ENCODE measurements around the gene TRIP12. TPM values are rescaled to one million over a fixed set of nuclear protein-coding genes. Genes with fewer than 3 reads are reported as not detected.
"Not testable (repeated sequence)": the region's sequence is repeated elsewhere in the genome, so short reads cannot be mapped to it uniquely, and the experiment has no call there.

Gene TRIP12
- total RNA-seq, 2 donors from 2014 or later = 127 to 160 TPM

GRCh38 chr2:229731363-229731762 lies 190.4 kb downstream of the TRIP12 start:
- H3K4me1 ChIP-seq (ENCODE audit: control insufficient read depth in 1 of 2, low read depth in 2 of 2) = no peaks in the 10 kb centered on the region
- H3K27me3 ChIP-seq (replicated peaks; ENCODE audit: insufficient read depth) = no peaks in the 10 kb centered on the region
- H3K36me3 ChIP-seq = no peaks in the 10 kb centered on the region
- no peak overlapping the region for H3K4me3 ChIP-seq
- no peak overlapping the region for H3K27ac ChIP-seq
- DNase-seq (ENCODE audit: low spot score) = no peak
- no peak for TF ChIP-seq CTCF (IDR thresholded peaks at IDR 0.05)
- no peak for ATAC-seq (ENCODE audit: insufficient number of reproducible peaks, low FRiP score, low read depth)
- no peaks in the 10 kb centered on the region for H3K9me3 ChIP-seq

GRCh38 chr2:229728370-229728769 lies 193.4 kb downstream of the TRIP12 start:
- DNase-seq (ENCODE audit: low spot score) (no peak), ATAC-seq (ENCODE audit: insufficient number of reproducible peaks, low FRiP score, low read depth) (no peak)
- no peaks in the 10 kb centered on the region for H3K27me3 ChIP-seq (replicated peaks; ENCODE audit: insufficient read depth)
- no peak overlapping the region for H3K4me3 ChIP-seq
- H3K4me1 ChIP-seq (ENCODE audit: control insufficient read depth in 1 of 2, low read depth in 2 of 2) = peaks cover 4 to 11% of the 10 kb centered on the region in 2 donors
- H3K36me3 ChIP-seq = no peaks in the 10 kb centered on the region
- H3K9me3 ChIP-seq = no peaks in the 10 kb centered on the region
- H3K27ac ChIP-seq = no peak overlapping the region
- no peak for TF ChIP-seq CTCF (IDR thresholded peaks at IDR 0.05)

DNA sequence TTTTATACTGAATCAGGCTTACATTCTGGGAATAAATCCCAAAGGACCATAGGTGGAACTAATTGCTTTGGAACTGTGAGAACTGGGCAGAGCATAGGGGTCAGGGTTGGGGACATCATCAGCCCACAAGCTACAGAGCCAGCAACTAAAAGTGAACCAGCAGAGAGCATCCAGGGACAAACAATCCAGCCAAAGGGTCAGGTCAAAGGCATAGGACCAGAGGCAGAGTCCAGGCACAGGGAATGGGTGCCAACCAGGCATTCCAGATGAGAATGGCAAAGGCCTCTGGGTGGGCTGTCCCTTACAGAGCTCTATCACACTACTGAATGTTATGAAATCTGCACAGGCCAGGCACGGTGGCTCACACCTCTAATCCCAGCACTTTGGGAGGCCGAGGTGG lies 195.2 kb downstream of the TRIP12 start:
- Histone ChIP-seq H3K27ac (no peak overlapping the region), H3K27me3 (replicated peaks; ENCODE audit: insufficient read depth) (no peaks in the 10 kb centered on the region), H3K4me1 (ENCODE audit: control insufficient read depth in 1 of 2, low read depth in 2 of 2) (peaks cover 4 to 11% of the 10 kb centered on the region in 2 donors), H3K36me3 (no peaks in the 10 kb centered on the region), H3K9me3 (no peaks in the 10 kb centered on the region), H3K4me3 (no peak overlapping the region)
- DNase-seq (ENCODE audit: low spot score) (no peak), ATAC-seq (ENCODE audit: insufficient number of reproducible peaks, low FRiP score, low read depth) (no peak)
- no peak for TF ChIP-seq CTCF (IDR thresholded peaks at IDR 0.05)

GRCh38 chr2:229725716-229726574 lies 195.9 kb downstream of the TRIP12 start:
- no peak overlapping the region for H3K4me3 ChIP-seq
- H3K4me1 ChIP-seq (ENCODE audit: control insufficient read depth in 1 of 2, low read depth in 2 of 2) = peaks cover 4 to 11% of the 10 kb centered on the region in 2 donors
- H3K27ac ChIP-seq = no peak overlapping the region
- ATAC-seq (ENCODE audit: insufficient number of reproducible peaks, low FRiP score, low read depth) = no peak
- DNase-seq (ENCODE audit: low spot score) = no peak
- TF ChIP-seq CTCF (IDR thresholded peaks at IDR 0.05) = no peak
- H3K36me3 ChIP-seq = no peaks in the 10 kb centered on the region
- no peaks in the 10 kb centered on the region for H3K27me3 ChIP-seq (replicated peaks; ENCODE audit: insufficient read depth)
- H3K9me3 ChIP-seq = no peaks in the 10 kb centered on the region

DNA sequence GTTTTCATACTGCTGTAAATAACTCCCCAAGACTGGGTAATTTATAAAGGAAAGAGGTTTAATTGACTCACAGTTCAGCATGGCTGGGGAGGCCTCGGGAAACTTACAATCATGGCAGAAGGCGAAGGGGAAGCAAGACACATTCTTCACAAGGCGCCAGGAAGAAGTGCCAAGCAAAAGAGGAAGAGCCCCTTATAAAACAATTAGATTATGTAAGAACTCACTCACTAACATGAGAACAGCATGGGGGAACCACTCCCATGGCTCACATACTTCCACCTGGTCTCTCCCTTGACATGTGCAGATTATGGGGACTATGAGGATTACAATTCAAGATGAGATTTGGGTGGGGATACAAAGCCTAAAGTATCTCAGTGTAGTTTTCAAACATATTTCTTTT lies 198.6 kb downstream of the TRIP12 start:
- not testable (repeated sequence) for H3K27me3 ChIP-seq (replicated peaks; ENCODE audit: insufficient read depth); DNase-seq (ENCODE audit: low spot score); H3K4me3 ChIP-seq; H3K36me3 ChIP-seq; H3K9me3 ChIP-seq; H3K27ac ChIP-seq; ATAC-seq (ENCODE audit: insufficient number of reproducible peaks, low FRiP score, low read depth)
- H3K4me1 ChIP-seq (ENCODE audit: control insufficient read depth in 1 of 2, low read depth in 2 of 2) = peaks cover 4 to 11% of the 10 kb centered on the region in 2 donors
